Measurements from ENCODE around the gene FSTL4. TPM values are rescaled to one million over a fixed set of nuclear protein-coding genes. Genes with fewer than 3 reads are reported as not detected.

FSTL4 gene
- total and polyA plus RNA-seq, 8 donors, result 0.11 to 2.9 (median 0.22) TPM

DNA sequence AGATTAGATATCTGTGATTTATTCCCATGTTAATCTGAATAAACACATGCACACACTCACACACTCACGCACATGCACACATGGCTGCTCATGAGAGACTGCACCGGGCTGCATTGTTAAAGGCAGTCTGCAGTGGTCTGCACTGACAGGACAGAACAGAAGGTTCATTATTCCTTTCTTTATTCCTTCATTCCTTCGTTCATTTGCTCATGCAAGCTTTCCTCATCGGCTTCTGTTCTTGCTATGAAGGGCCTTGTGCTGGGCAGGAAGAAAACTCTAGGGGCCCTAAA is 41.4 kb upstream of the FSTL4 start:
- Histone ChIP-seq H3K4me1 (no peaks in the 10 kb centered on the region), H3K27me3 (no peaks in the 10 kb centered on the region), H3K4me3 (no peak overlapping the region), H3K36me3 (no peaks in the 10 kb centered on the region), H3K9me3 (no peaks in the 10 kb centered on the region), H3K27ac (no peak overlapping the region)
- ATAC-seq, result no peak
- TF ChIP-seq CTCF (IDR thresholded peaks at IDR 0.05), result no peak
- intact Hi-C loops (cut with DNase I), result no loop called here
- no peak for DNase-seq

GRCh38 chr5:133652951-133653759 is 40.8 kb upstream of the FSTL4 start:
- H3K4me3 ChIP-seq, result no peak overlapping the region
- H3K9me3 ChIP-seq, result no peaks in the 10 kb centered on the region
- H3K27me3 ChIP-seq, result no peaks in the 10 kb centered on the region
- ATAC-seq (no peak), DNase-seq (no peak)
- no peaks in the 10 kb centered on the region for H3K4me1 ChIP-seq
- no peaks in the 10 kb centered on the region for H3K36me3 ChIP-seq
- H3K27ac ChIP-seq, result no peak overlapping the region
- intact Hi-C loops (cut with DNase I), result no loop called here
- no peak for TF ChIP-seq CTCF (IDR thresholded peaks at IDR 0.05)

DNA sequence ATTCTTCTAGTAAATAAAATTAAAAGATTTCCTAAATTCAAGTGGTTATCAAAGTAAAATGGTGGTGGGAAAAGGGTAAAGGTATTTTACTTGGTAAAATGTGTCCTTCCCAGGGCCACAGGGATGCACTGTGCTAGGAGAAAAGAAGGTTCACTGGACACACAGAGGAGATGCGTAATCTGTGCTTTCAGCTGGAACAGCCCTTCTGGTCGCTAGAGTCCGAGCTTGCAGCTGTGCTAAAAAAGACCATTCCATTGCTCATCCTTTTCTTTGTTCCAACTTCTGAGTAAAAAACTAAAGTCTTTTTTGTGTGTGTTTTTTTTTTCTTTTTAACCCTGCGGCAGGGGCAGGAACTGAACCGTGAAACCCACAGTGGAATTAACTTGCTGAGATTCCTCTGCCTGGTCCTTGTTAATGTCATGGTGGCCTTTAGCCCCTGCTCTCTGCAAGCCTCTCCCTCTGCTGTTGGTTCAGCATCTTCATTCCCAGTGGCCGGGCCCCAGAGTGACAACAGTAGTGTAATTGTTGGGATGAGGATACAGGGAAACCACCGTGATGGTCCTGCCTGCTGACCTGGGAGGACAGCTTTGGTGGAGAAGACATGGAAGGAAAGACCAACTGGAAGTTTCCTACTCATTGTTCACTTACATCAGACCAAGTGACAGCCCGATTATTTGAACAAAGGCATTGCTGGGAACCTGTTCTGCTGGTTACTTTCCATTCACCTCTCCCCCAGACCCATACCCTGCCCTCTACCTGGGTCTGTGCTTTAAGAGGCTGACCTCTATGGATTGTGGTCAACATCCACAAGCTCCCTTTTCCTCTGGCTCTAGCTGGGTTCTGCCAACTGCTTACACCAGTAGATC is 31.9 kb upstream of the FSTL4 start:
- Histone ChIP-seq H3K27ac (no peak overlapping the region), H3K4me1 (no peaks in the 10 kb centered on the region), H3K36me3 (no peaks in the 10 kb centered on the region), H3K9me3 (no peaks in the 10 kb centered on the region), H3K4me3 (no peak overlapping the region), H3K27me3 (peaks cover 0 to 19% of the 10 kb centered on the region in 2 donors)
- intact Hi-C loops (cut with DNase I), result no loop called here
- TF ChIP-seq CTCF (IDR thresholded peaks at IDR 0.05), result no peak
- no peak for DNase-seq
- ATAC-seq, result no peak

- no peaks in the 10 kb centered on the region for H3K9me3 ChIP-seq
- H3K4me1 ChIP-seq, result no peaks in the 10 kb centered on the region
- intact Hi-C loops (cut with DNase I), result no loop called here
- ATAC-seq, result no peak
- TF ChIP-seq CTCF (IDR thresholded peaks at IDR 0.05), result no peak
- H3K27me3 ChIP-seq, result peaks cover 0 to 19% of the 10 kb centered on the region in 2 donors
- H3K4me3 ChIP-seq, result no peak overlapping the region
- H3K27ac ChIP-seq, result no peak overlapping the region
- no peaks in the 10 kb centered on the region for H3K36me3 ChIP-seq
- DNase-seq, result no peak
Observed at GRCh38 chr5:133643365-133643764, 31.0 kb upstream of the FSTL4 start.

- H3K36me3 ChIP-seq, result no peaks in the 10 kb centered on the region
- H3K27ac ChIP-seq, result no peak overlapping the region
- H3K27me3 ChIP-seq, result peaks cover 0 to 19% of the 10 kb centered on the region in 2 donors
- no peak for DNase-seq
- H3K4me1 ChIP-seq, result no peaks in the 10 kb centered on the region
- intact Hi-C loops (cut with DNase I), result no loop called here
- H3K9me3 ChIP-seq, result no peaks in the 10 kb centered on the region
- TF ChIP-seq CTCF (IDR thresholded peaks at IDR 0.05), result no peak
- ATAC-seq, result no peak
- no peak overlapping the region for H3K4me3 ChIP-seq
Observed at GRCh38 chr5:133642153-133642722, 29.9 kb upstream of the FSTL4 start.
